GM23338 (cell line): ENCODE data around the gene GZF1. TPM values are rescaled to one million over a fixed set of nuclear protein-coding genes. Genes with fewer than 3 reads are reported as not detected.

Source experiments
- ATAC-seq: fragments of 200-7000 bp; cut with Tn5 transposase; 3 replicates; pipeline ENCODE4 v1.9.1; 2020
- DNase-seq: peaks from one replicate; pipeline ENCODE4 v3.0.0-alpha.2; 2015; ENCODE audit warnings: low spot score
- H2AFZ ChIP-seq: fragments of 200-600 bp; sonication (generic); 2 replicates; pipeline ENCODE4 v1.8.0; 2016; ENCODE audit warnings: antibody characterized with exemption, mild to moderate bottlenecking, moderate library complexity
- H3F3A ChIP-seq: fragments of 200-600 bp; sonication (generic); replicated peaks from 2 replicates; pipeline ENCODE4 v1.8.0; 2017; ENCODE audit warnings: antibody characterized with exemption, mixed run types, low read depth
- H3K27ac ChIP-seq: fragments of 200-600 bp; sonication (generic); 2 replicates; pipeline ENCODE4 v1.6.1; 2016; ENCODE audit warnings: low read depth
- H3K27me3 ChIP-seq: fragments of 200-600 bp; sonication (generic); 2 replicates; pipeline ENCODE4 v1.8.0; 2016; ENCODE audit warnings: mild to moderate bottlenecking, mixed run types, moderate library complexity; ENCODE audit not compliant: insufficient read depth
- H3K36me3 ChIP-seq: fragments of 200-600 bp; sonication (generic); 2 replicates; pipeline ENCODE4 v1.8.0; 2016; ENCODE audit warnings: mild to moderate bottlenecking; ENCODE audit not compliant: insufficient read depth
- H3K4me1 ChIP-seq: fragments of 200-600 bp; sonication (generic); 2 replicates; pipeline ENCODE4 v1.8.0; 2016; ENCODE audit warnings: mild to moderate bottlenecking, moderate library complexity; ENCODE audit not compliant: insufficient read depth
- H3K4me2 ChIP-seq: fragments of 200-600 bp; sonication (generic); 2 replicates; pipeline ENCODE4 v1.7.1; 2017; ENCODE audit warnings: mixed run types
- H3K4me3 ChIP-seq: fragments of 200-600 bp; sonication (generic); 2 replicates; pipeline ENCODE4 v1.6.1; 2016; ENCODE audit warnings: mixed run types
- H3K79me2 ChIP-seq: fragments of 200-600 bp; sonication (generic); replicated peaks from 2 replicates; pipeline ENCODE4 v1.8.0; 2017; ENCODE audit warnings: mild to moderate bottlenecking; ENCODE audit not compliant: insufficient read depth
- H3K9me2 ChIP-seq: fragments of 200-600 bp; sonication (generic); 2 replicates; pipeline ENCODE4 v1.8.0; 2017; ENCODE audit not compliant: insufficient read depth
- H4K20me1 ChIP-seq: fragments of 200-600 bp; sonication (generic); replicated peaks from 2 replicates; pipeline ENCODE4 v1.8.0; 2017; ENCODE audit warnings: mild to moderate bottlenecking; ENCODE audit not compliant: insufficient read depth
- H3K27ac Mint-ChIP-seq: 2 replicates; pipeline ENCODE4 v1.8.0; 2020; ENCODE audit warnings: inconsistent platforms, mild to moderate bottlenecking, moderate library complexity, mixed read lengths
- H3K27me3 Mint-ChIP-seq: 3 replicates; pipeline ENCODE4 v1.8.0; 2022; ENCODE audit warnings: low read depth, mild to moderate bottlenecking, moderate library complexity, mixed read lengths, inconsistent platforms; ENCODE audit not compliant: insufficient read depth, poor library complexity
- H3K36me3 Mint-ChIP-seq: 3 replicates; pipeline ENCODE4 v1.8.0; 2021; ENCODE audit warnings: low read depth, mild to moderate bottlenecking, inconsistent platforms, moderate library complexity, mixed read lengths
- H3K4me1 Mint-ChIP-seq: 3 replicates; pipeline ENCODE4 v1.8.0; 2020; ENCODE audit warnings: mild to moderate bottlenecking, inconsistent platforms, mixed read lengths
- H3K4me3 Mint-ChIP-seq: 3 replicates; pipeline ENCODE4 v1.8.0; 2021; ENCODE audit warnings: moderate library complexity, mild to moderate bottlenecking, inconsistent platforms, mixed read lengths
- H3K9me3 Mint-ChIP-seq: 3 replicates; pipeline ENCODE4 v1.8.0; 2020; ENCODE audit warnings: moderate library complexity, mild to moderate bottlenecking, inconsistent platforms, mixed read lengths
- CREB1 ChIP-seq: fragments of 250-450 bp; sonication (Bioruptor Pico); IDR thresholded peaks from 2 replicates; pipeline ENCODE4 v1.5.0; 2020; ENCODE audit warnings: low read depth, mild to moderate bottlenecking, moderate library complexity
- EZH2 ChIP-seq: fragments of 200-600 bp; sonication (generic); IDR thresholded peaks from one replicate; pipeline ENCODE4 v1.8.0; 2017; ENCODE audit warnings: antibody characterized with exemption, mild to moderate bottlenecking, low read depth; ENCODE audit not compliant: unreplicated experiment
- EZH2phosphoT487 ChIP-seq: fragments of 200-600 bp; sonication (generic); IDR thresholded peaks from one replicate; pipeline ENCODE4 v1.8.1; 2018; ENCODE audit warnings: antibody characterized with exemption; ENCODE audit not compliant: unreplicated experiment
- JUNB ChIP-seq: IDR thresholded peaks from one replicate; pipeline ENCODE4 v1.6.1; 2016; ENCODE audit warnings: antibody characterized with exemption; ENCODE audit not compliant: unreplicated experiment
- NANOG ChIP-seq: IDR thresholded peaks from 2 replicates; pipeline ENCODE4 v1.6.1; 2016; ENCODE audit warnings: antibody characterized with exemption, borderline replicate concordance
- POLR2AphosphoS5 ChIP-seq: IDR thresholded peaks from 2 replicates; pipeline ENCODE4 v1.6.1; 2016; ENCODE audit warnings: antibody characterized with exemption, low read depth
- STAT1 ChIP-seq: IDR thresholded peaks from one replicate; pipeline ENCODE4 v1.6.1; 2016; ENCODE audit warnings: antibody characterized with exemption; ENCODE audit not compliant: unreplicated experiment
- ZNF114 ChIP-seq: fragments of 250-450 bp; sonication (Bioruptor Pico); IDR thresholded peaks from 2 replicates; pipeline ENCODE4 v1.5.0; 2020; ENCODE audit warnings: mild to moderate bottlenecking, moderate library complexity
- ZNF331 ChIP-seq: fragments of 250-450 bp; sonication (Bioruptor Pico); IDR thresholded peaks from 2 replicates; pipeline ENCODE4 v1.5.0; 2020; ENCODE audit warnings: low read depth, mild to moderate bottlenecking, moderate library complexity
- polyA plus RNA-seq: library from polyadenylated mRNA; unstranded; fragments of >200 nt; fragmentation: Nextera tagmentation; extraction: Ambion mirVana; gene quantifications from 2 replicates; pipeline ENCODE4 v1.2.1, GENCODE V29; 2016
- total RNA-seq: library from RNA; depleted of rRNA; stranded (reverse); fragments of >200 nt; shearing (Covaris generic); gene quantifications from 2 replicates; pipeline ENCODE4 v1.2.3, GENCODE V29; 2014
- TF ChIP-seq, protein P1 (sequence below): IDR thresholded peaks from 2 replicates; pipeline ENCODE4 v1.6.1; 2016; ENCODE audit warnings: antibody characterized with exemption
- TF ChIP-seq, protein P2 (sequence below): IDR thresholded peaks from one replicate; pipeline ENCODE4 v1.6.1; 2018; ENCODE audit warnings: antibody characterized with exemption; ENCODE audit not compliant: unreplicated experiment
- TF ChIP-seq, protein P3 (sequence below), 2 experiments: fragments of 200-600 bp in 1 of 2; sonication (generic) in 1 of 2; conservative IDR thresholded peaks; 2 replicates each; pipeline versions ENCODE4 v1.5.1 to v1.6.1; 2016 to 2017; ENCODE audit warnings: antibody characterized with exemption in 2 of 2, low read depth in 2 of 2, mild to moderate bottlenecking in 2 of 2, moderate library complexity in 1 of 2
- TF ChIP-seq, protein P4 (sequence below): fragments of 250-450 bp; sonication (Bioruptor Pico); IDR thresholded peaks from 2 replicates; pipeline ENCODE4 v1.5.0; 2020; ENCODE audit warnings: mild to moderate bottlenecking, moderate library complexity

GZF1 gene
- total and polyA plus RNA-seq, 2 experiments from 2014 or later, result 4.2 to 15.7 TPM

DNA sequence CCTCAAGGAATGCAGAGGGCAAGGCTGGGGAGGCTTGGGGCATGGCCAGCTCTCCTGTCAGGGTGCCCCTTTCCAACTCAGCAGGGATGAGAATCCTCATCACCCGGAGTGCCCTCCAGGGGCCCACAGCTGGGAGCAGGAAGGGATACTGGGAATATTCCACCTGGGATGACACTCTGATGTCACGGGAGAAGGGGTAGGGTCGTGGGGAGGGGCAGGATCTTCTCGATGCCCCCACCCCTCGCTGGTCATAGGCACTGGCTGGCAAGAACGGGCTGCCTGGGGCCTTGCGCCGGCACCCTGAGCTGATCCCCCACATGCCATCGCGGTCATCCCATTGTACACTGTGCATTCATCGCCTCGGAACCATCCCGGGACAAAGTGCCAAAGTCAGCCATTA lies 22.0 kb upstream of the GZF1 start:
- H3K27me3 Mint-ChIP-seq, result no peaks in the 10 kb centered on the region
- H3K27ac Mint-ChIP-seq, result no peak overlapping the region

More for the DNA sequence above, 22.0 kb upstream of the GZF1 start:
- Histone ChIP-seq H3F3A (no peaks in the 10 kb centered on the region), H4K20me1 (no peaks in the 10 kb centered on the region), H3K9me2 (no peaks in the 10 kb centered on the region), H3K27me3 (no peaks in the 10 kb centered on the region), H3K4me2 (no peak overlapping the region), H3K4me3 (no peak overlapping the region), H3K36me3 (no peaks in the 10 kb centered on the region), H2AFZ (no peak overlapping the region), H3K27ac (no peak overlapping the region), H3K79me2 (no peaks in the 10 kb centered on the region), H3K4me1 (no peaks in the 10 kb centered on the region)
- ATAC-seq, result no peak
- no peaks in the 10 kb centered on the region for H3K36me3 Mint-ChIP-seq
- H3K9me3 Mint-ChIP-seq, result peaks cover 7% of the 10 kb centered on the region; the same call in 1 of the 3 replicates
- TF ChIP-seq JUNB (no peak), NANOG (no peak), EZH2phosphoT487 (no peak), ZNF331 (CRISPR knock-in tag) (no peak), CREB1 (CRISPR knock-in tag) (no peak), STAT1 (no peak), ZNF114 (CRISPR knock-in tag) (no peak), POLR2AphosphoS5 (no peak), EZH2 (no peak)
- TF ChIP-seq, protein P1, sequence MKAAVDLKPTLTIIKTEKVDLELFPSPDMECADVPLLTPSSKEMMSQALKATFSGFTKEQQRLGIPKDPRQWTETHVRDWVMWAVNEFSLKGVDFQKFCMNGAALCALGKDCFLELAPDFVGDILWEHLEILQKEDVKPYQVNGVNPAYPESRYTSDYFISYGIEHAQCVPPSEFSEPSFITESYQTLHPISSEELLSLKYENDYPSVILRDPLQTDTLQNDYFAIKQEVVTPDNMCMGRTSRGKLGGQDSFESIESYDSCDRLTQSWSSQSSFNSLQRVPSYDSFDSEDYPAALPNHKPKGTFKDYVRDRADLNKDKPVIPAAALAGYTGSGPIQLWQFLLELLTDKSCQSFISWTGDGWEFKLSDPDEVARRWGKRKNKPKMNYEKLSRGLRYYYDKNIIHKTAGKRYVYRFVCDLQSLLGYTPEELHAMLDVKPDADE, result no peak
- TF ChIP-seq, protein P2, sequence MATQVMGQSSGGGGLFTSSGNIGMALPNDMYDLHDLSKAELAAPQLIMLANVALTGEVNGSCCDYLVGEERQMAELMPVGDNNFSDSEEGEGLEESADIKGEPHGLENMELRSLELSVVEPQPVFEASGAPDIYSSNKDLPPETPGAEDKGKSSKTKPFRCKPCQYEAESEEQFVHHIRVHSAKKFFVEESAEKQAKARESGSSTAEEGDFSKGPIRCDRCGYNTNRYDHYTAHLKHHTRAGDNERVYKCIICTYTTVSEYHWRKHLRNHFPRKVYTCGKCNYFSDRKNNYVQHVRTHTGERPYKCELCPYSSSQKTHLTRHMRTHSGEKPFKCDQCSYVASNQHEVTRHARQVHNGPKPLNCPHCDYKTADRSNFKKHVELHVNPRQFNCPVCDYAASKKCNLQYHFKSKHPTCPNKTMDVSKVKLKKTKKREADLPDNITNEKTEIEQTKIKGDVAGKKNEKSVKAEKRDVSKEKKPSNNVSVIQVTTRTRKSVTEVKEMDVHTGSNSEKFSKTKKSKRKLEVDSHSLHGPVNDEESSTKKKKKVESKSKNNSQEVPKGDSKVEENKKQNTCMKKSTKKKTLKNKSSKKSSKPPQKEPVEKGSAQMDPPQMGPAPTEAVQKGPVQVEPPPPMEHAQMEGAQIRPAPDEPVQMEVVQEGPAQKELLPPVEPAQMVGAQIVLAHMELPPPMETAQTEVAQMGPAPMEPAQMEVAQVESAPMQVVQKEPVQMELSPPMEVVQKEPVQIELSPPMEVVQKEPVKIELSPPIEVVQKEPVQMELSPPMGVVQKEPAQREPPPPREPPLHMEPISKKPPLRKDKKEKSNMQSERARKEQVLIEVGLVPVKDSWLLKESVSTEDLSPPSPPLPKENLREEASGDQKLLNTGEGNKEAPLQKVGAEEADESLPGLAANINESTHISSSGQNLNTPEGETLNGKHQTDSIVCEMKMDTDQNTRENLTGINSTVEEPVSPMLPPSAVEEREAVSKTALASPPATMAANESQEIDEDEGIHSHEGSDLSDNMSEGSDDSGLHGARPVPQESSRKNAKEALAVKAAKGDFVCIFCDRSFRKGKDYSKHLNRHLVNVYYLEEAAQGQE, result no peak
- TF ChIP-seq, protein P3, sequence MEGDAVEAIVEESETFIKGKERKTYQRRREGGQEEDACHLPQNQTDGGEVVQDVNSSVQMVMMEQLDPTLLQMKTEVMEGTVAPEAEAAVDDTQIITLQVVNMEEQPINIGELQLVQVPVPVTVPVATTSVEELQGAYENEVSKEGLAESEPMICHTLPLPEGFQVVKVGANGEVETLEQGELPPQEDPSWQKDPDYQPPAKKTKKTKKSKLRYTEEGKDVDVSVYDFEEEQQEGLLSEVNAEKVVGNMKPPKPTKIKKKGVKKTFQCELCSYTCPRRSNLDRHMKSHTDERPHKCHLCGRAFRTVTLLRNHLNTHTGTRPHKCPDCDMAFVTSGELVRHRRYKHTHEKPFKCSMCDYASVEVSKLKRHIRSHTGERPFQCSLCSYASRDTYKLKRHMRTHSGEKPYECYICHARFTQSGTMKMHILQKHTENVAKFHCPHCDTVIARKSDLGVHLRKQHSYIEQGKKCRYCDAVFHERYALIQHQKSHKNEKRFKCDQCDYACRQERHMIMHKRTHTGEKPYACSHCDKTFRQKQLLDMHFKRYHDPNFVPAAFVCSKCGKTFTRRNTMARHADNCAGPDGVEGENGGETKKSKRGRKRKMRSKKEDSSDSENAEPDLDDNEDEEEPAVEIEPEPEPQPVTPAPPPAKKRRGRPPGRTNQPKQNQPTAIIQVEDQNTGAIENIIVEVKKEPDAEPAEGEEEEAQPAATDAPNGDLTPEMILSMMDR (conservative IDR thresholded peaks at IDR 0.05; ENCODE audit: low read depth in 2 of 2), result no peak
- TF ChIP-seq, protein P4, sequence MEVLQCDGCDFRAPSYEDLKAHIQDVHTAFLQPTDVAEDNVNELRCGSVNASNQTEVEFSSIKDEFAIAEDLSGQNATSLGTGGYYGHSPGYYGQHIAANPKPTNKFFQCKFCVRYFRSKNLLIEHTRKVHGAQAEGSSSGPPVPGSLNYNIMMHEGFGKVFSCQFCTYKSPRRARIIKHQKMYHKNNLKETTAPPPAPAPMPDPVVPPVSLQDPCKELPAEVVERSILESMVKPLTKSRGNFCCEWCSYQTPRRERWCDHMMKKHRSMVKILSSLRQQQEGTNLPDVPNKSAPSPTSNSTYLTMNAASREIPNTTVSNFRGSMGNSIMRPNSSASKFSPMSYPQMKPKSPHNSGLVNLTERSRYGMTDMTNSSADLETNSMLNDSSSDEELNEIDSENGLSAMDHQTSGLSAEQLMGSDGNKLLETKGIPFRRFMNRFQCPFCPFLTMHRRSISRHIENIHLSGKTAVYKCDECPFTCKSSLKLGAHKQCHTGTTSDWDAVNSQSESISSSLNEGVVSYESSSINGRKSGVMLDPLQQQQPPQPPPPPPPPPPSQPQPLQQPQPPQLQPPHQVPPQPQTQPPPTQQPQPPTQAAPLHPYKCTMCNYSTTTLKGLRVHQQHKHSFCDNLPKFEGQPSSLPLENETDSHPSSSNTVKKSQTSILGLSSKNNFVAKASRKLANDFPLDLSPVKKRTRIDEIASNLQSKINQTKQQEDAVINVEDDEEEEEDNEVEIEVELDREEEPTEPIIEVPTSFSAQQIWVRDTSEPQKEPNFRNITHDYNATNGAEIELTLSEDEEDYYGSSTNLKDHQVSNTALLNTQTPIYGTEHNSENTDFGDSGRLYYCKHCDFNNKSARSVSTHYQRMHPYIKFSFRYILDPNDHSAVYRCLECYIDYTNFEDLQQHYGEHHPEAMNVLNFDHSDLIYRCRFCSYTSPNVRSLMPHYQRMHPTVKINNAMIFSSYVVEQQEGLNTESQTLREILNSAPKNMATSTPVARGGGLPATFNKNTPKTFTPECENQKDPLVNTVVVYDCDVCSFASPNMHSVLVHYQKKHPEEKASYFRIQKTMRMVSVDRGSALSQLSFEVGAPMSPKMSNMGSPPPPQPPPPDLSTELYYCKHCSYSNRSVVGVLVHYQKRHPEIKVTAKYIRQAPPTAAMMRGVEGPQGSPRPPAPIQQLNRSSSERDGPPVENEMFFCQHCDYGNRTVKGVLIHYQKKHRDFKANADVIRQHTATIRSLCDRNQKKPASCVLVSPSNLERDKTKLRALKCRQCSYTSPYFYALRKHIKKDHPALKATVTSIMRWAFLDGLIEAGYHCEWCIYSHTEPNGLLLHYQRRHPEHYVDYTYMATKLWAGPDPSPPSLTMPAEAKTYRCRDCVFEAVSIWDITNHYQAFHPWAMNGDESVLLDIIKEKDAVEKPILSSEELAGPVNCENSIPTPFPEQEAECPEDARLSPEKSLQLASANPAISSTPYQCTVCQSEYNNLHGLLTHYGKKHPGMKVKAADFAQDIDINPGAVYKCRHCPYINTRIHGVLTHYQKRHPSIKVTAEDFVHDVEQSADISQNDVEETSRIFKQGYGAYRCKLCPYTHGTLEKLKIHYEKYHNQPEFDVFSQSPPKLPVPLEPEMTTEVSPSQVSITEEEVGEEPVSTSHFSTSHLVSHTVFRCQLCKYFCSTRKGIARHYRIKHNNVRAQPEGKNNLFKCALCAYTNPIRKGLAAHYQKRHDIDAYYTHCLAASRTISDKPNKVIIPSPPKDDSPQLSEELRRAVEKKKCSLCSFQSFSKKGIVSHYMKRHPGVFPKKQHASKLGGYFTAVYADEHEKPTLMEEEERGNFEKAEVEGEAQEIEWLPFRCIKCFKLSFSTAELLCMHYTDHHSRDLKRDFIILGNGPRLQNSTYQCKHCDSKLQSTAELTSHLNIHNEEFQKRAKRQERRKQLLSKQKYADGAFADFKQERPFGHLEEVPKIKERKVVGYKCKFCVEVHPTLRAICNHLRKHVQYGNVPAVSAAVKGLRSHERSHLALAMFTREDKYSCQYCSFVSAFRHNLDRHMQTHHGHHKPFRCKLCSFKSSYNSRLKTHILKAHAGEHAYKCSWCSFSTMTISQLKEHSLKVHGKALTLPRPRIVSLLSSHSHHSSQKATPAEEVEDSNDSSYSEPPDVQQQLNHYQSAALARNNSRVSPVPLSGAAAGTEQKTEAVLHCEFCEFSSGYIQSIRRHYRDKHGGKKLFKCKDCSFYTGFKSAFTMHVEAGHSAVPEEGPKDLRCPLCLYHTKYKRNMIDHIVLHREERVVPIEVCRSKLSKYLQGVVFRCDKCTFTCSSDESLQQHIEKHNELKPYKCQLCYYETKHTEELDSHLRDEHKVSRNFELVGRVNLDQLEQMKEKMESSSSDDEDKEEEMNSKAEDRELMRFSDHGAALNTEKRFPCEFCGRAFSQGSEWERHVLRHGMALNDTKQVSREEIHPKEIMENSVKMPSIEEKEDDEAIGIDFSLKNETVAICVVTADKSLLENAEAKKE (CRISPR knock-in tag), result no peak
- DNase-seq, result no peak
- no peak overlapping the region for H3K4me3 Mint-ChIP-seq
- H3K4me1 Mint-ChIP-seq, result peaks cover 9% of the 10 kb centered on the region
